ENCODE measurements around the gene SOAT2. TPM values are rescaled to one million over a fixed set of nuclear protein-coding genes. Genes with fewer than 3 reads are reported as not detected.

Gene SOAT2
- total and polyA plus RNA-seq, 4 donors = 0.21 TPM; not detected in 3

GRCh38 chr12:53059434-53060063, 43.7 kb upstream of the SOAT2 start:
- H3K27me3 ChIP-seq (ENCODE audit: control insufficient read depth, insufficient read depth, low read length) = no peaks in the 10 kb centered on the region
- H3K4me1 ChIP-seq (ENCODE audit: control insufficient read depth, insufficient read depth, low read length) = peaks cover 54% of the 10 kb centered on the region
- no peaks in the 10 kb centered on the region for H3K9me3 ChIP-seq (ENCODE audit: control insufficient read depth, insufficient read depth, low read length)
- H3K36me3 ChIP-seq (ENCODE audit: control insufficient read depth, insufficient read depth, low read length) = peaks cover 74% of the 10 kb centered on the region
- DNase-seq (ENCODE audit: low read depth in 4 of 6, low spot score in 6 of 6) = no peak
- no peak overlapping the region for H3K27ac ChIP-seq (ENCODE audit: low read depth, low read length)
- WGBS (ENCODE audit: insufficient coverage) = 88% methylated on average over 24 of the region's 24 CpGs
- no peak overlapping the region for H3K4me3 ChIP-seq (ENCODE audit: low read depth, low read length)

GRCh38 chr12:53060064-53060720, 43.1 kb upstream of the SOAT2 start:
- Histone ChIP-seq H3K27me3 (ENCODE audit: control insufficient read depth, insufficient read depth, low read length) (no peaks in the 10 kb centered on the region), H3K36me3 (ENCODE audit: control insufficient read depth, insufficient read depth, low read length) (peaks cover 80% of the 10 kb centered on the region), H3K4me1 (ENCODE audit: control insufficient read depth, insufficient read depth, low read length) (peaks cover 50% of the 10 kb centered on the region), H3K27ac (ENCODE audit: low read depth, low read length) (no peak overlapping the region), H3K9me3 (ENCODE audit: control insufficient read depth, insufficient read depth, low read length) (no peaks in the 10 kb centered on the region), H3K4me3 (ENCODE audit: low read depth, low read length) (no peak overlapping the region)
- no peak for DNase-seq (ENCODE audit: low read depth in 4 of 6, low spot score in 6 of 6)
- WGBS (ENCODE audit: insufficient coverage) = 80% methylated on average over 15 of the region's 17 CpGs

GRCh38 chr12:53060721-53061276, 42.5 kb upstream of the SOAT2 start:
- H3K9me3 ChIP-seq (ENCODE audit: control insufficient read depth, insufficient read depth, low read length) = no peaks in the 10 kb centered on the region
- WGBS (ENCODE audit: insufficient coverage) = 64% methylated on average over 16 of the region's 18 CpGs
- peak overlapping the region; percentile 29 for H3K27ac ChIP-seq (ENCODE audit: low read depth, low read length)
- peaks cover 49% of the 10 kb centered on the region for H3K4me1 ChIP-seq (ENCODE audit: control insufficient read depth, insufficient read depth, low read length)
- H3K4me3 ChIP-seq (ENCODE audit: low read depth, low read length) = no peak overlapping the region
- no peaks in the 10 kb centered on the region for H3K27me3 ChIP-seq (ENCODE audit: control insufficient read depth, insufficient read depth, low read length)
- H3K36me3 ChIP-seq (ENCODE audit: control insufficient read depth, insufficient read depth, low read length) = peaks cover 81% of the 10 kb centered on the region
- no peak for DNase-seq (ENCODE audit: low read depth in 4 of 6, low spot score in 6 of 6)

- DNase-seq (ENCODE audit: low read depth in 4 of 6, low spot score in 6 of 6) = peak in 1 of 6 donors; percentile 37
- H3K27me3 ChIP-seq (ENCODE audit: control insufficient read depth, insufficient read depth, low read length) = no peaks in the 10 kb centered on the region
- peak overlapping the region; percentile 29 for H3K27ac ChIP-seq (ENCODE audit: low read depth, low read length)
- peaks cover 88% of the 10 kb centered on the region for H3K36me3 ChIP-seq (ENCODE audit: control insufficient read depth, insufficient read depth, low read length)
- H3K4me3 ChIP-seq (ENCODE audit: low read depth, low read length) = no peak overlapping the region
- no peaks in the 10 kb centered on the region for H3K9me3 ChIP-seq (ENCODE audit: control insufficient read depth, insufficient read depth, low read length)
- WGBS (ENCODE audit: insufficient coverage) = 62% methylated on average over 3 of the region's 5 CpGs
- H3K4me1 ChIP-seq (ENCODE audit: control insufficient read depth, insufficient read depth, low read length) = peaks cover 55% of the 10 kb centered on the region
These were observed 41.8 kb upstream of the SOAT2 start for GRCh38 chr12:53061404-53062010.

- no peaks in the 10 kb centered on the region for H3K9me3 ChIP-seq (ENCODE audit: control insufficient read depth, insufficient read depth, low read length)
- DNase-seq (ENCODE audit: low read depth in 4 of 6, low spot score in 6 of 6) = no peak
- WGBS (ENCODE audit: insufficient coverage) = 78% methylated on average over 14 of the region's 20 CpGs
- no peaks in the 10 kb centered on the region for H3K27me3 ChIP-seq (ENCODE audit: control insufficient read depth, insufficient read depth, low read length)
- no peak overlapping the region for H3K27ac ChIP-seq (ENCODE audit: low read depth, low read length)
- no peak overlapping the region for H3K4me3 ChIP-seq (ENCODE audit: low read depth, low read length)
- peaks cover 57% of the 10 kb centered on the region for H3K4me1 ChIP-seq (ENCODE audit: control insufficient read depth, insufficient read depth, low read length)
- peaks cover 94% of the 10 kb centered on the region for H3K36me3 ChIP-seq (ENCODE audit: control insufficient read depth, insufficient read depth, low read length)
These were observed 41.0 kb upstream of the SOAT2 start for GRCh38 chr12:53062011-53062961.

GRCh38 chr12:53062977-53063707, 40.1 kb upstream of the SOAT2 start:
- Histone ChIP-seq H3K9me3 (ENCODE audit: control insufficient read depth, insufficient read depth, low read length) (no peaks in the 10 kb centered on the region), H3K4me1 (ENCODE audit: control insufficient read depth, insufficient read depth, low read length) (peaks cover 57% of the 10 kb centered on the region), H3K27me3 (ENCODE audit: control insufficient read depth, insufficient read depth, low read length) (no peaks in the 10 kb centered on the region), H3K4me3 (ENCODE audit: low read depth, low read length) (no peak overlapping the region), H3K36me3 (ENCODE audit: control insufficient read depth, insufficient read depth, low read length) (peaks cover 97% of the 10 kb centered on the region), H3K27ac (ENCODE audit: low read depth, low read length) (peak overlapping the region; percentile 42)
- WGBS (ENCODE audit: insufficient coverage) = 85% methylated on average over 12 of the region's 14 CpGs
- no peak for DNase-seq (ENCODE audit: low read depth in 4 of 6, low spot score in 6 of 6)

- Histone ChIP-seq H3K4me3 (ENCODE audit: low read depth, low read length) (no peak overlapping the region), H3K27me3 (ENCODE audit: control insufficient read depth, insufficient read depth, low read length) (no peaks in the 10 kb centered on the region), H3K27ac (ENCODE audit: low read depth, low read length) (peak overlapping the region; percentile 64), H3K4me1 (ENCODE audit: control insufficient read depth, insufficient read depth, low read length) (peaks cover 60% of the 10 kb centered on the region), H3K9me3 (ENCODE audit: control insufficient read depth, insufficient read depth, low read length) (no peaks in the 10 kb centered on the region), H3K36me3 (ENCODE audit: control insufficient read depth, insufficient read depth, low read length) (peaks cover 97% of the 10 kb centered on the region)
- peak in 1 of 6 donors; percentile 49 for DNase-seq (ENCODE audit: low read depth in 4 of 6, low spot score in 6 of 6)
- 68% methylated on average over 12 of the region's 13 CpGs for WGBS (ENCODE audit: insufficient coverage)
These were observed 39.3 kb upstream of the SOAT2 start for GRCh38 chr12:53063708-53064612.
